Measurements from ENCODE around the gene CDC42.

The CDC42 gene

DNA sequence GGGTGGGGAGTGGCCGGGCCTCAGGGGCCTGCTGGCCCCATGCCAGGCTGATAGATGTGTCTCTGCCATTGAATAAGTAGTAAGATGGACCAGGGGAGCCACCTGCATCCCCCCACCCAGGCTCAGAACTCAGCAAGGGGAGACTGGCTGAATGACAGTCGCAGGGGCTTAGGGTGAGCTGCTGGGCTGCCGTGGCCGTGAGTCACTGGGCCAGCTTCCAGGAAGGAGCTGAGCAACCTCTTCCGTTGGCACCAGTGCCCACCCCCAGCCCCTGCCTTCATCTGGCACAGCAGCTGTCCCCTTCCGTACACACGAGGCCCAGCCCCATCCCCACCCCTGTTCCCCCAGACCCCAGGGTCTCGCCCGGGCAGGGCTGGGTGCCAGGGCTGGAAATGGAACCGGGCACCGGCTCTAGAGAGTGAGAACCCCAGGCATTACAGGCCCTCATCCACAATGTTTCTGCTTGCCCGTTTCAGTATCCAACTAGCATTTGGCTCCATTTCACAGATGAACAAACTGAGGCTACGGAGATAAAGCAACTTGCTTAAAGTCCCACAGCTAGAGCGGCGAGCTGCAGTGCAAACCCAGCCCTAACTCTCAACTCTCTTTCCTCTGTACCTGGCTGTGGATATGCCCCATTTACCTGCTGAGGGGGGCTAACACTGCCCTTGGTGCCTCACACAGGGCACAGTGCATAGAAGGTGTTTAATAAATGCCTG is 80.2 kb downstream of the CDC42 start:
- DNase-seq = no peak

DNA sequence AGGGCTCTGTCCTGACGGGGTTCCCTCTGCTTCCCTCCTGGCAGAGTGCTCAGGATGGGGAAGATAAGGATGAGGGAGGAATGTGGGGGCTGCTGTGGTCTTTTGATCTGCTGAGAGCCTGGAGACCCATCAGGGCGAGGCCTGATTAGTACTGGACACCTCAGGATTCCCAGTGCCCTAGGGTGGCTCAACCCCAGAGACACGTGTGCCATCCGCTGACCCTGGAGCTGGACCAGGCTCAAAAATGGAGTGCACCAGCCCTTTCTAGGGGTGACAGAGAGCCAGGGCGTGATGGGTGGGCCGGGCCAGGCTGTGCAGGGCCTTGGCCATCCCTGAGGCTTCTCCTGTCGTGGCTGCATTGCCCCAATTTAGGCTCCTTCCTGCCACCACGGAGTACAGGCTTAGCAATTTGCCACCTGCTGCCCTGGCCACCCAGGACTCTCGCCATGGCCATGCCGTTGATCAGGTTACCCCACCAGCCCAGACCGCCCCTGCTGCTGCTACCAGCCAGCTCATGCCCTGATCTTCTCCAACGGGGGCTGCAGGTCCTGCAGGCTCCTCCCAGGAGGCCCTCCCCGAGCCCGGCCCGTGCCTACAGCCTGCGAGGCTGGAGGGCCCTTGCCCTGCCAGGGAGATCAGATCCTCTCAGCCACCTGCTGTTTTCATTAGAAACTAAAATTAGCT is 80.9 kb downstream of the CDC42 start:
- DNase-seq = no peak

DNA sequence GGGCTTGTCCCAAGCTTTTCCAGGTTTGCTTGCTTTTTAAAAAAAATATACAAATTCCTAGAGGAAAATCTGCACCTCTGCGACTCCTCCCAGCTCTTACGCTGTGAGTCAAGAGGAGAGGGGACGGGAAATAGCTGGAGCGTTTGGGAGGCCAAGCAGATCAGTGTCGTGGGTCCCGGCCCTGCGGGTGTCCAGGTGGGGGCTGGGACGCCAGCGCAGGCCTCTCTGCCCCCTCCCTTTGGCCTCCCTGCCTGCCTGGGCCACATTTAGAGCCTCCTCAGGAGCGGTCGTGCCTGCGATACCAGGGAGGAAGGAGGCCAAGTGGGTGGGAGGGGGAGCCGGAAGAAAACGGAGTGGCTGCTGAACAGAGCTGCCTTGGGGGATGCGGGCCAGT is 81.4 kb downstream of the CDC42 start:
- DNase-seq = no peak

DNA sequence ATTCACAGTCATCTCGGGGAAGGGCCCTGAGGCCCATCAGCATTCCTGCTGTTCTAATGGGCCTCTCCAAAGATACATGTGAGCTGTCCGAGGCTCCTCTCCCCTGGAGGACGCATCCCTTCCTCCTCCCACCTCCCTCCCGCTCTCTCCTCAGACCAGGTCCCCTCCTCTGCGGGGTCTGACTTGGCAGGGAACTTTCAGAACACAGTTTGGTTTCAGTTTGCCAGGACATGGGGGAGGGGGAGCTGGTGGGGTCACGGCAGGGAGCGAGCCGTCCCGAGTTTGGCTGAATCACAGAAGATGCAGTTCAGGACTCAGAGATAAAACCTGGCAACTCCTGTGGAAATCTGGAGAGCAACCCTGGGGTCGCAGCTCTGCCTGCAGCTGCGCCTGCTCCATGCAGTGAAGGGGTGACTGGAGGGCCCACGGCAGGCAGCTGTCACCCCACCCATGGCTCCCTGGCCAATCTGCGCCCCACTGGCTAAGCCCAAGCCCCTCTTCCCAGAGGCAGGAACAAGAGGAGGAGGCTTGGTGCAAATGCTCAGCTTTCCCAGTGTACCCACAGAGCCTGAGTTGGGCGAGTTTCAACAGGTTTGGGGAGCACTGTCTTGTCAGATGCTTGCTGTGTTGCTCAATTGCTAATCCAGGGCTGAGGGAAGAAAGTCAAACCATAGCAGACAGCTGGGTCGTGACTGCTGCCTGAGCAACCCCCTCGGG is 84.7 kb downstream of the CDC42 start:
- no peak for DNase-seq

DNA sequence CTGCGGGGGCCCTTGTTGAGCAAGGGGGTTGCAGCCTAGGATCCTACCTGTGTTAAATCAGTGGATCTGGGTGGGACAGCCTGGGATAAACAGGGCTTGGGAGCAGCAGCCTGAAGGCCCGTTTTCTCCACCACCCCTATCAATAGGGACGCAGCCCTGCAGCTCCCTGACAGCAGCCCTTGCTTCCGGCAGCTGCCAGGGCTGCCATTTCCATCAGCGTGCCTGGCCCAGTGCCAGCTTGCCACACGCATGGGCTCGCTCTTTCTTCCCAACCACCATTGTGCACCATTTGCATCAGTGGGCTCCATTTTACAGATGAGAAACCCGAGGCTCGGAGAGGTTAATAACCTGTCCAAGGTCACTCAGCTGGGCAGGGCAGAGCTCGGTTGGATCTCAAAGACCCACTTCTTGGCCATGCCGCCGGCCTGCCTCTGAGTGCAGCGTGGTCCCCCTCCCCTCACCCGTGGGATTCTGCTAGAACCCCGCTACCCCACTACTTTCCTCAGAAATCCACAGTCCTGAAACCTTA is 86.6 kb downstream of the CDC42 start:
- no peak for DNase-seq

DNA sequence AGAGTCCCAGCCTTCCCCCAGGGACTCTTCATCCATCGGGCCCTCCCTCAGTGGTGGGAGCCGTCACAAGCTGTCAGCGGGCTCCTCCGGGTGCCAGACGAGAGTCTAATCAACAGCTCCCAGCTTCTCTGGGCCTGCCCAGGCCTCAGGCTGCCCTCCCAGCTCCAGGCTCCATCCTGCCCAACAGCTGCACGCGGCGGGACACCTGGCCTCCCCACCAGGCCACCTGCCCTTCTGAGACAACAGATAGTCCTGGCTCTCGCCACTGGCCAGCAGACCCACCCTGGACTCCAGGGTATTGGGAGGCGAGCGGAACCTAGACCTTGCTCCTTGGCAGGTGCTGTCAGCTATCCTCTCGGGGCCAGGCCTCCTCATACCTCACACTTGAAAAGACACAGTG is 87.3 kb downstream of the CDC42 start:
- DNase-seq = no peak
